ENCODE measurements around the gene STIMATE.

DNA sequence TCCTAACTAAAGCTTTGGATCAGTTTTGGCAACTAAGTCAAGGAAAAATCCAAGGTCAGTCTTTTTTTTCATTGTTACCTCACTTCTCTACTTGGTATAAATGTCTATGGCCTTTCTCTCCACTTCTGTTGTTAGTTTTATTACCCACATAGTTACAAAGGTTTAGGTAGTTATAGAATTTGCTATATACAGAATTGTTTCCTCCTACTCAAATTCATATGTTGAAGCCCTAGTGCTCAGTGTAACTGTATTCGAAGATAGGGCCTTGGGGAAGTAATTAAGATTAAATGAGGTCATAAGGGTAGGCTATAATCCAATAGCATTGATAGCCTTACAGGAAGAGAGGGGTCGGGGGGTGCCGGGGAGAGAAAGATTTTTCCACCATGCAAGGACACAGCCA is 19.7 kb upstream of the STIMATE start:
- TF ChIP-seq, protein P1, sequence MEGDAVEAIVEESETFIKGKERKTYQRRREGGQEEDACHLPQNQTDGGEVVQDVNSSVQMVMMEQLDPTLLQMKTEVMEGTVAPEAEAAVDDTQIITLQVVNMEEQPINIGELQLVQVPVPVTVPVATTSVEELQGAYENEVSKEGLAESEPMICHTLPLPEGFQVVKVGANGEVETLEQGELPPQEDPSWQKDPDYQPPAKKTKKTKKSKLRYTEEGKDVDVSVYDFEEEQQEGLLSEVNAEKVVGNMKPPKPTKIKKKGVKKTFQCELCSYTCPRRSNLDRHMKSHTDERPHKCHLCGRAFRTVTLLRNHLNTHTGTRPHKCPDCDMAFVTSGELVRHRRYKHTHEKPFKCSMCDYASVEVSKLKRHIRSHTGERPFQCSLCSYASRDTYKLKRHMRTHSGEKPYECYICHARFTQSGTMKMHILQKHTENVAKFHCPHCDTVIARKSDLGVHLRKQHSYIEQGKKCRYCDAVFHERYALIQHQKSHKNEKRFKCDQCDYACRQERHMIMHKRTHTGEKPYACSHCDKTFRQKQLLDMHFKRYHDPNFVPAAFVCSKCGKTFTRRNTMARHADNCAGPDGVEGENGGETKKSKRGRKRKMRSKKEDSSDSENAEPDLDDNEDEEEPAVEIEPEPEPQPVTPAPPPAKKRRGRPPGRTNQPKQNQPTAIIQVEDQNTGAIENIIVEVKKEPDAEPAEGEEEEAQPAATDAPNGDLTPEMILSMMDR (IDR thresholded peaks at IDR 0.05 in 4 of 5, conservative IDR thresholded peaks at IDR 0.05 in 1 of 5) = no peak
- TF ChIP-seq POLR2A (IDR thresholded peaks at IDR 0.05) = no peak

Data from gastrocnemius medialis (tissue), 4 donors.